HepG2 (cell line): ENCODE measurements around the gene TUBGCP6. TPM values are rescaled to one million over a fixed set of nuclear protein-coding genes. Genes with fewer than 3 reads are reported as not detected.
A peak's percentile ranks its signal among the peaks of the same experiment; 100 is the strongest.

Experiments used
- EEA1 ChIP-seq: sonication (generic); formaldehyde crosslinking; IDR thresholded peaks from 2 replicates; pipeline ENCODE4 v1.5.1; 2020; ENCODE audit warnings: mild to moderate bottlenecking, missing genetic modification reagents, borderline replicate concordance
- KMT2A ChIP-seq: sonication (generic); formaldehyde crosslinking; IDR thresholded peaks from 2 replicates; pipeline ENCODE4 v1.4.0; 2020; ENCODE audit warnings: missing genetic modification reagents
- NFYB ChIP-seq: sonication (generic); formaldehyde crosslinking; IDR thresholded peaks from 2 replicates; pipeline ENCODE4 v1.4.0; 2020; ENCODE audit warnings: missing genetic modification reagents
- PAF1 ChIP-seq: IDR thresholded peaks from 2 replicates; pipeline ENCODE4 v1.6.1; 2016; ENCODE audit warnings: missing genetic modification reagents, missing compliant biosample characterization
- SP5 ChIP-seq: IDR thresholded peaks from 2 replicates; pipeline ENCODE4 v1.6.1; 2016; ENCODE audit warnings: low read depth, borderline replicate concordance
- TCF7 ChIP-seq: sonication (generic); IDR thresholded peaks from 2 replicates; pipeline ENCODE4 v1.6.1; 2016; ENCODE audit warnings: antibody characterized with exemption, low read depth
- U2AF1 ChIP-seq: fragments of 200-400 bp; formaldehyde crosslinking; optimal IDR thresholded peaks from 2 replicates; pipeline ENCODE3; 2017; ENCODE audit warnings: mild to moderate bottlenecking, low read depth, low read length
- ZKSCAN5 ChIP-seq: sonication (generic); formaldehyde crosslinking; IDR thresholded peaks from 2 replicates; pipeline ENCODE4 v1.5.1; 2020; ENCODE audit warnings: mild to moderate bottlenecking, missing genetic modification reagents
- ZNF274 ChIP-seq: sonication (generic); formaldehyde crosslinking; IDR thresholded peaks from 2 replicates; pipeline ENCODE4 v1.5.1; 2020; ENCODE audit warnings: mild to moderate bottlenecking, missing genetic modification reagents
- ZSCAN31 ChIP-seq: sonication (generic); formaldehyde crosslinking; IDR thresholded peaks from 2 replicates; pipeline ENCODE4 v1.5.0; 2020; ENCODE audit warnings: low read depth, mild to moderate bottlenecking, missing genetic modification reagents
- ZZZ3 ChIP-seq: sonication (generic); formaldehyde crosslinking; IDR thresholded peaks from 2 replicates; pipeline ENCODE4 v1.4.0; 2020; ENCODE audit warnings: missing genetic modification reagents, mild to moderate bottlenecking, borderline replicate concordance
- polyA plus RNA-seq, 8 experiments: library from polyadenylated mRNA; depleted of rRNA in 3 of 8; stranded (reverse) in 7 of 8; unstranded in 1 of 8; fragments of >200 nt; fragmentation: Illumina TruSeq in 4 of 8; extraction: Trizol in 4 of 8; gene quantifications; 2 replicates each; pipeline versions ENCODE4 v1.2.1 to v1.2.3, GENCODE V29; 2011 to 2016; ENCODE audit warnings: low read depth in 4 of 8, missing spikeins in 1 of 8, mixed read lengths in 1 of 8; ENCODE audit not compliant: insufficient read depth in 1 of 8
- total RNA-seq, 5 experiments: library from RNA; depleted of rRNA; stranded (reverse); fragments of >200 nt; fragmentation: Illumina TruSeq; extraction: Trizol; gene quantifications; 2 replicates each; pipeline ENCODE4 v1.2.3, GENCODE V29; 2016; ENCODE audit warnings: low read depth in 1 of 5
- TF ChIP-seq, protein P1 (sequence below): IDR thresholded peaks from 2 replicates; pipeline ENCODE4 v1.6.1; 2016; ENCODE audit warnings: low read depth, missing genetic modification reagents, missing compliant biosample characterization
- TF ChIP-seq, protein P2 (sequence below): sonication (generic); formaldehyde crosslinking; IDR thresholded peaks from 2 replicates; pipeline ENCODE4 v1.8.1; 2022; ENCODE audit warnings: low read depth, mild to moderate bottlenecking, missing genetic modification reagents
- TF ChIP-seq, protein P3 (sequence below): fragments of 450-650 bp; IDR thresholded peaks from 2 replicates; pipeline ENCODE4 v1.6.1; 2017; ENCODE audit warnings: mild to moderate bottlenecking
- TF ChIP-seq, protein P4 (sequence below): sonication (generic); formaldehyde crosslinking; IDR thresholded peaks from 2 replicates; pipeline ENCODE4 v1.4.0; 2020; ENCODE audit warnings: missing genetic modification reagents

The TUBGCP6 gene
- total and polyA plus RNA-seq, 2 of the 13 experiments (the other 11 are each of a cell fraction or from before 2014, with no cell fraction given) = 14.6 to 15.7 TPM

- TF ChIP-seq, protein P1, sequence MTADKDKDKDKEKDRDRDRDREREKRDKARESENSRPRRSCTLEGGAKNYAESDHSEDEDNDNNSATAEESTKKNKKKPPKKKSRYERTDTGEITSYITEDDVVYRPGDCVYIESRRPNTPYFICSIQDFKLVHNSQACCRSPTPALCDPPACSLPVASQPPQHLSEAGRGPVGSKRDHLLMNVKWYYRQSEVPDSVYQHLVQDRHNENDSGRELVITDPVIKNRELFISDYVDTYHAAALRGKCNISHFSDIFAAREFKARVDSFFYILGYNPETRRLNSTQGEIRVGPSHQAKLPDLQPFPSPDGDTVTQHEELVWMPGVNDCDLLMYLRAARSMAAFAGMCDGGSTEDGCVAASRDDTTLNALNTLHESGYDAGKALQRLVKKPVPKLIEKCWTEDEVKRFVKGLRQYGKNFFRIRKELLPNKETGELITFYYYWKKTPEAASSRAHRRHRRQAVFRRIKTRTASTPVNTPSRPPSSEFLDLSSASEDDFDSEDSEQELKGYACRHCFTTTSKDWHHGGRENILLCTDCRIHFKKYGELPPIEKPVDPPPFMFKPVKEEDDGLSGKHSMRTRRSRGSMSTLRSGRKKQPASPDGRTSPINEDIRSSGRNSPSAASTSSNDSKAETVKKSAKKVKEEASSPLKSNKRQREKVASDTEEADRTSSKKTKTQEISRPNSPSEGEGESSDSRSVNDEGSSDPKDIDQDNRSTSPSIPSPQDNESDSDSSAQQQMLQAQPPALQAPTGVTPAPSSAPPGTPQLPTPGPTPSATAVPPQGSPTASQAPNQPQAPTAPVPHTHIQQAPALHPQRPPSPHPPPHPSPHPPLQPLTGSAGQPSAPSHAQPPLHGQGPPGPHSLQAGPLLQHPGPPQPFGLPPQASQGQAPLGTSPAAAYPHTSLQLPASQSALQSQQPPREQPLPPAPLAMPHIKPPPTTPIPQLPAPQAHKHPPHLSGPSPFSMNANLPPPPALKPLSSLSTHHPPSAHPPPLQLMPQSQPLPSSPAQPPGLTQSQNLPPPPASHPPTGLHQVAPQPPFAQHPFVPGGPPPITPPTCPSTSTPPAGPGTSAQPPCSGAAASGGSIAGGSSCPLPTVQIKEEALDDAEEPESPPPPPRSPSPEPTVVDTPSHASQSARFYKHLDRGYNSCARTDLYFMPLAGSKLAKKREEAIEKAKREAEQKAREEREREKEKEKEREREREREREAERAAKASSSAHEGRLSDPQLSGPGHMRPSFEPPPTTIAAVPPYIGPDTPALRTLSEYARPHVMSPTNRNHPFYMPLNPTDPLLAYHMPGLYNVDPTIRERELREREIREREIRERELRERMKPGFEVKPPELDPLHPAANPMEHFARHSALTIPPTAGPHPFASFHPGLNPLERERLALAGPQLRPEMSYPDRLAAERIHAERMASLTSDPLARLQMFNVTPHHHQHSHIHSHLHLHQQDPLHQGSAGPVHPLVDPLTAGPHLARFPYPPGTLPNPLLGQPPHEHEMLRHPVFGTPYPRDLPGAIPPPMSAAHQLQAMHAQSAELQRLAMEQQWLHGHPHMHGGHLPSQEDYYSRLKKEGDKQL (CRISPR knock-in tag) = peak; percentile 63; the same call in 1 of the 2 replicates
- TF ChIP-seq, protein P2, sequence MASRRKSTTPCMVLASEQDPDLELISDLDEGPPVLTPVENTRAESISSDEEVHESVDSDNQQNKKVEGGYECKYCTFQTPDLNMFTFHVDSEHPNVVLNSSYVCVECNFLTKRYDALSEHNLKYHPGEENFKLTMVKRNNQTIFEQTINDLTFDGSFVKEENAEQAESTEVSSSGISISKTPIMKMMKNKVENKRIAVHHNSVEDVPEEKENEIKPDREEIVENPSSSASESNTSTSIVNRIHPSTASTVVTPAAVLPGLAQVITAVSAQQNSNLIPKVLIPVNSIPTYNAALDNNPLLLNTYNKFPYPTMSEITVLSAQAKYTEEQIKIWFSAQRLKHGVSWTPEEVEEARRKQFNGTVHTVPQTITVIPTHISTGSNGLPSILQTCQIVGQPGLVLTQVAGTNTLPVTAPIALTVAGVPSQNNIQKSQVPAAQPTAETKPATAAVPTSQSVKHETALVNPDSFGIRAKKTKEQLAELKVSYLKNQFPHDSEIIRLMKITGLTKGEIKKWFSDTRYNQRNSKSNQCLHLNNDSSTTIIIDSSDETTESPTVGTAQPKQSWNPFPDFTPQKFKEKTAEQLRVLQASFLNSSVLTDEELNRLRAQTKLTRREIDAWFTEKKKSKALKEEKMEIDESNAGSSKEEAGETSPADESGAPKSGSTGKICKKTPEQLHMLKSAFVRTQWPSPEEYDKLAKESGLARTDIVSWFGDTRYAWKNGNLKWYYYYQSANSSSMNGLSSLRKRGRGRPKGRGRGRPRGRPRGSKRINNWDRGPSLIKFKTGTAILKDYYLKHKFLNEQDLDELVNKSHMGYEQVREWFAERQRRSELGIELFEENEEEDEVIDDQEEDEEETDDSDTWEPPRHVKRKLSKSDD (CRISPR knock-in tag) = 0 out of 2 replicates have a peak, but pooled peaks have one; percentile 50
- TF ChIP-seq ZZZ3 (peak; percentile 67; the same call in 1 of the 2 replicates), EEA1 (CRISPR knock-in tag) (no peak), KMT2A (CRISPR knock-in tag) (no peak; the same call in none of the 2 replicates), ZNF274 (peak; percentile 60; the same call in 1 of the 2 replicates), NFYB (CRISPR knock-in tag) (peak; percentile 22; the same call in 1 of the 2 replicates), SP5 (CRISPR knock-in tag) (peak; percentile 83), PAF1 (no peak), U2AF1 (no peak), ZSCAN31 (CRISPR knock-in tag) (no peak), TCF7 (no peak), ZKSCAN5 (CRISPR knock-in tag) (no peak)
- TF ChIP-seq, protein P3, sequence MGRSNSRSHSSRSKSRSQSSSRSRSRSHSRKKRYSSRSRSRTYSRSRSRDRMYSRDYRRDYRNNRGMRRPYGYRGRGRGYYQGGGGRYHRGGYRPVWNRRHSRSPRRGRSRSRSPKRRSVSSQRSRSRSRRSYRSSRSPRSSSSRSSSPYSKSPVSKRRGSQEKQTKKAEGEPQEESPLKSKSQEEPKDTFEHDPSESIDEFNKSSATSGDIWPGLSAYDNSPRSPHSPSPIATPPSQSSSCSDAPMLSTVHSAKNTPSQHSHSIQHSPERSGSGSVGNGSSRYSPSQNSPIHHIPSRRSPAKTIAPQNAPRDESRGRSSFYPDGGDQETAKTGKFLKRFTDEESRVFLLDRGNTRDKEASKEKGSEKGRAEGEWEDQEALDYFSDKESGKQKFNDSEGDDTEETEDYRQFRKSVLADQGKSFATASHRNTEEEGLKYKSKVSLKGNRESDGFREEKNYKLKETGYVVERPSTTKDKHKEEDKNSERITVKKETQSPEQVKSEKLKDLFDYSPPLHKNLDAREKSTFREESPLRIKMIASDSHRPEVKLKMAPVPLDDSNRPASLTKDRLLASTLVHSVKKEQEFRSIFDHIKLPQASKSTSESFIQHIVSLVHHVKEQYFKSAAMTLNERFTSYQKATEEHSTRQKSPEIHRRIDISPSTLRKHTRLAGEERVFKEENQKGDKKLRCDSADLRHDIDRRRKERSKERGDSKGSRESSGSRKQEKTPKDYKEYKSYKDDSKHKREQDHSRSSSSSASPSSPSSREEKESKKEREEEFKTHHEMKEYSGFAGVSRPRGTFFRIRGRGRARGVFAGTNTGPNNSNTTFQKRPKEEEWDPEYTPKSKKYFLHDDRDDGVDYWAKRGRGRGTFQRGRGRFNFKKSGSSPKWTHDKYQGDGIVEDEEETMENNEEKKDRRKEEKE = no peak
- TF ChIP-seq, protein P4, sequence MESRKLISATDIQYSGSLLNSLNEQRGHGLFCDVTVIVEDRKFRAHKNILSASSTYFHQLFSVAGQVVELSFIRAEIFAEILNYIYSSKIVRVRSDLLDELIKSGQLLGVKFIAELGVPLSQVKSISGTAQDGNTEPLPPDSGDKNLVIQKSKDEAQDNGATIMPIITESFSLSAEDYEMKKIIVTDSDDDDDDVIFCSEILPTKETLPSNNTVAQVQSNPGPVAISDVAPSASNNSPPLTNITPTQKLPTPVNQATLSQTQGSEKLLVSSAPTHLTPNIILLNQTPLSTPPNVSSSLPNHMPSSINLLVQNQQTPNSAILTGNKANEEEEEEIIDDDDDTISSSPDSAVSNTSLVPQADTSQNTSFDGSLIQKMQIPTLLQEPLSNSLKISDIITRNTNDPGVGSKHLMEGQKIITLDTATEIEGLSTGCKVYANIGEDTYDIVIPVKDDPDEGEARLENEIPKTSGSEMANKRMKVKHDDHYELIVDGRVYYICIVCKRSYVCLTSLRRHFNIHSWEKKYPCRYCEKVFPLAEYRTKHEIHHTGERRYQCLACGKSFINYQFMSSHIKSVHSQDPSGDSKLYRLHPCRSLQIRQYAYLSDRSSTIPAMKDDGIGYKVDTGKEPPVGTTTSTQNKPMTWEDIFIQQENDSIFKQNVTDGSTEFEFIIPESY (CRISPR knock-in tag) = peak; percentile 64
These were observed 48.9 kb upstream of the TUBGCP6 start (continued) for GRCh38 chr22:50293441-50294318.
